GM10266 (cell line): ENCODE data around the gene LAMB3.
"Not testable (repeated sequence)": the region's sequence is repeated elsewhere in the genome, so short reads cannot be mapped to it uniquely, and the experiment has no call there.

ENCODE experiments used
- DNase-seq: peaks from one replicate; pipeline ENCODE4 v3.0.0; 2012; ENCODE audit errors: extremely low spot score
- CTCF ChIP-seq: IDR thresholded peaks from 2 replicates; pipeline ENCODE4 v1.5.1; 2012; ENCODE audit warnings: mild to moderate bottlenecking, low read depth; ENCODE audit not compliant: control insufficient read depth, insufficient read depth; ENCODE audit errors: missing control alignments

LAMB3 gene

GRCh38 chr1:209652121-209652735, at the start of gene LAMB3:
TSS of gene LAMB3 (minus strand) at chr1:209652425. CDS start at chr1:209650944, 1,481 bp downstream.
- TF ChIP-seq CTCF = no peak
- no peak for DNase-seq

GRCh38 chr1:209700686-209701085, 48.5 kb upstream of the LAMB3 start:
- DNase-seq = not testable (repeated sequence)

GRCh38 chr1:209697126-209697525, 44.9 kb upstream of the LAMB3 start:
- no peak for DNase-seq
- TF ChIP-seq CTCF = no peak

GRCh38 chr1:209696673-209697072, 44.4 kb upstream of the LAMB3 start:
- no peak for DNase-seq
- TF ChIP-seq CTCF = no peak

GRCh38 chr1:209692745-209693504, 40.7 kb upstream of the LAMB3 start:
- DNase-seq = peak; percentile 66
- TF ChIP-seq CTCF = peak; percentile 74

GRCh38 chr1:209692296-209692695, 40.1 kb upstream of the LAMB3 start:
- no peak for DNase-seq
- TF ChIP-seq CTCF = no peak

- no peak for DNase-seq
- no peak for TF ChIP-seq CTCF
Observed at GRCh38 chr1:209691237-209691636, 39.0 kb upstream of the LAMB3 start.
